Right lung (tissue), 5 donors: Measurements from ENCODE around the gene PTPRD. TPM values are rescaled to one million over a fixed set of nuclear protein-coding genes. Genes with fewer than 3 reads are reported as not detected.

Experiments
- DNase-seq, 2 donors: peaks; one replicate each; pipeline ENCODE4 v3.0.0-alpha.2; 2013
- polyA plus RNA-seq, 5 donors: library from polyadenylated mRNA; unstranded; fragments of 120-200 nt; gene quantifications; one replicate each; pipeline versions ENCODE4 v1.2.1 to v1.2.3, GENCODE V29; 2013; ENCODE audit warnings: inconsistent platforms in 1 of 5, low replicate concordance in 1 of 5; ENCODE audit not compliant: insufficient read length in 5 of 5, insufficient read depth in 1 of 5

The PTPRD gene
- polyA plus RNA-seq, 5 donors = 117 to 156 (median 130) TPM

- DNase-seq = no peak
Measured at GRCh38 chr9:9901624-9902023, 711.2 kb downstream of the PTPRD start.

DNA sequence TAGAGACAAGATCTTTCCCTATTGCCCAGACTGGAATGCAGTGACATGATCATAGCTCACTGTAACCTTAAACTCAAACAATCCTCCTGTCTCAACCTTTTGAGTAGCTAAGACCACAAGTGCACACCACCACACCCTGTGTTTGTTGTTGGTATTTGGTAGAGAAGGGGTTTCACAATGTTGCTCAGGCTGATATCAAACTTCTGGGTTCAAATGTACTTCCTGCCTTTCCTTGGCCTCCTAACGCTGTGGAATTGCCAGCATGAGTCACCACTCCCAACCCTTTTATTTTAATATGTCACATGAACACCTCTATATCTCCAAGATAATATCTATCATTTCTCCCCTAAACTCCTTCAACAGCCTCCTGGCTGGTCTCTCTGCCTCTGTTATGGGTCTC, 719.0 kb downstream of the PTPRD start:
- no peak for DNase-seq

DNA sequence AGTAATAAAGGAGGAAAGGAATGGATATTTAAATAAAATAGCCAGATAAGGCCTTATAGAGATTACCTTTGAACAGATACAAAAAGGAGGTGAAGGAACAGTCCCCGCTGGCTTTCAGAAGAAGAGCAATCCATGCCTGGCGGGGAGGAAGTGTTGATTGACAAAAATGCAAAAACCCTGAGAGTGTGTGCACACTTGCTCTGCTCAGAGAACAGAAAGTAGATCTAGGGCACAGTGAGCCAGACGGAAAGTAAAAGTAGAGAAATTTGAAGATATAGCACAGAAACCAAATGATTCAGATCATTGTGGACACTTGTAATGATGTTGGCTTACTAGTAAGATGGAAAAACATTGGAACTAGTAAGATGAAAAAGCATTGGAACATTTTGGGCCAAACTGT, 720.6 kb downstream of the PTPRD start:
- DNase-seq = no peak

DNA sequence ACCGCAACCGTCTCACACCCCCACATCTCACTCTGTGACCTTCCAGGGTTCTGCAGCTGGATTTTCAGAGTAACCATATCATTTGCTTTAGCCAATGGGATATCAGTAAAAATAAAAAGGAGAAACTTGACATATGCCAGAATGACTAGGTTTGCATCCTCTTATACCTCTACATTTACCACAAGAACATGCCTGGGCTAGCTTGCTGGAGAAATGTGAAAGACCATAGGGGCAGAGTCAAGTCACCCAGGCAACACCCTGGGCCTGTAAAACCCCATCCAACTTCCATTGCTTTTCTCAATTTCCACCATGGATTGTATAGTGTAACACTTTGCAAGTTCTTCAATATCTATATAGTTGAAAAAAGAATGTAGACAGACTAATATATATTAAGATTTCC, 731.1 kb downstream of the PTPRD start:
- no peak for DNase-seq

- no peak for DNase-seq
Measured at GRCh38 chr9:9874270-9874669, 738.5 kb downstream of the PTPRD start.

DNA sequence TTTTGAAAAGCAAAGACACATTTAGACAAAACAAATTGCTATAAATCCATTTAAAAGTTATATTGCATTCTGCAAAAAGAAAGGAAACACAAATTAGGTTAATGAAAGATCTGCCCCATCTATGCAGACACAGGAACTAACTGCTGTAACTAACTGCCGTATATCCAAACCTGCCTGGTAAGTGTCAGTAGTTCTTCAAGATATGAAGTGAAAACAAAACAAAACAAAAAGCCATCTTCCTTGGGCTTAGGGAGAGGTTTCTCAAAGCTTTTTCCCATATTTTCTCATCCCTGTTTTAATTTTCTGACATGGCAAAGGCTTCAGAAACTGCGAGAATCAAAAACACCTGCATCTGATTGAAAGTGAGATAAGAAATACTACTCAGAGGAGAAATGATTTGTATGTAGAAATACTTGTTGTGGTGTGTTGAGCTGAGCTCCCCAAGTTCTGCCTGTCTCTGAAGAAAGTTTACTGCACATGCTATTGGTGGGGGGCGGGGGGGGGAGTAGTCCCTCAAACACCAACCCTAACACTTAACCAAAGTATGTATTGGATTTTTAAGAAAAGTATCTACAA, 750.5 kb downstream of the PTPRD start:
- no peak for DNase-seq

GRCh38 chr9:9855177-9856078, 757.4 kb downstream of the PTPRD start:
- no peak for DNase-seq

GRCh38 chr9:9847750-9848149, 765.1 kb downstream of the PTPRD start:
- DNase-seq = no peak

DNA sequence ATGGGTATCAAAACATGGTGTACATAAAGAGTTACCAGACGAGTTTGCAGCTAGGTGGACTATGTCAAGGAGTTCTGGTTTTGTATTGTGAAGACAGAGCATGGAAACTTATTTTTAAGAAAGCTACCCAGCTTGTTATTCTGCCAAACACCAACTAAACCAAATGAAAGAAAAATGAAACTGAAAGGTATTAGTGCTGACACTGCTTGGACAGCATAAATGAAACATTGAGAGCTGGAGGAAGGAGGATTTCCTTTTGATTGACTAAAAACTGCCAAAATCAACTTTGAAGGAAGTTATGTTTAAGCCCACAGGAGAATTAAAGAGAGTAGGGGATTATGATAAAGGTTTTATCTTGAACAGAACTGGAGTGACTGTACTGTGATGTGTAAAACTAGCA, 766.2 kb downstream of the PTPRD start:
- no peak for DNase-seq

DNA sequence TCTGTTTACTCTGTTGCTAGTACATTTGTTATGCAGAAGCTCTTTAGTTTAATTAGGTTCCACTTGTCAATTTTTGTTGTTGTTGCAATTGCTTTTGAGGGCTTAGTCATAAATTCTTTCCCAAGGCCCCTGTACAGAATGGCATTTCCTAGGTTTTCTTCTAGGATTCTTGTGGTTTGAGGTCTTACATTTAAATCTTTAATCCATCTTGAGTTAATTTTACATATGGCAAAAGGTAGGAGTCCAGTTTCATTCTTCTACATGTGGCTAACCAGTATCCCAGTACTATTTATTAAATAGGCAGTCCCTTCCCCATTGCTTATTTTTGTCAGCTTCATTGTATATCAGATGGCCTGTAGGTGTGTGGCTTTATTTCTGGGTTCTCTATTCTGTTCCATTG, 792.4 kb downstream of the PTPRD start:
- no peak for DNase-seq

GRCh38 chr9:9819886-9820285, 792.9 kb downstream of the PTPRD start:
- no peak for DNase-seq

GRCh38 chr9:9817176-9817575, 795.6 kb downstream of the PTPRD start:
- DNase-seq = no peak

DNA sequence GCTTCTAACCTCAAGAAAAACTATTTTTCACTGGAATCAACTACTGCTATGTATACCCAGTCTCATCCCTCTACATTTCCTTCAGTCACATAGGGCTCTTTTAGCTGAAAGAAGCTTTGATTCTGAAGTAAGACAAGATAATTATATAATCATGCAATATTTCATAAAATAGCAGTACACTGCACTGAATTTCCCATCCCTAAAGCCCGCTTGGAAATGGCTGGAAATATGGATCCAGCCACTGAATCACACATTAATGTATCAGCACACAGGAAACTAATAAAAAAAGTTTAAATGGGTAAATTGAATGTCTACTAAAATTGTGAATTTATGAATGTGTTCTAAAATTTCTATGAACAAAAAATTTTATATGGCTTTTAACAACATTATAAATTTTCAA, 808.7 kb downstream of the PTPRD start:
- DNase-seq = no peak

GRCh38 chr9:9799287-9799686, 813.5 kb downstream of the PTPRD start:
- DNase-seq = no peak

DNA sequence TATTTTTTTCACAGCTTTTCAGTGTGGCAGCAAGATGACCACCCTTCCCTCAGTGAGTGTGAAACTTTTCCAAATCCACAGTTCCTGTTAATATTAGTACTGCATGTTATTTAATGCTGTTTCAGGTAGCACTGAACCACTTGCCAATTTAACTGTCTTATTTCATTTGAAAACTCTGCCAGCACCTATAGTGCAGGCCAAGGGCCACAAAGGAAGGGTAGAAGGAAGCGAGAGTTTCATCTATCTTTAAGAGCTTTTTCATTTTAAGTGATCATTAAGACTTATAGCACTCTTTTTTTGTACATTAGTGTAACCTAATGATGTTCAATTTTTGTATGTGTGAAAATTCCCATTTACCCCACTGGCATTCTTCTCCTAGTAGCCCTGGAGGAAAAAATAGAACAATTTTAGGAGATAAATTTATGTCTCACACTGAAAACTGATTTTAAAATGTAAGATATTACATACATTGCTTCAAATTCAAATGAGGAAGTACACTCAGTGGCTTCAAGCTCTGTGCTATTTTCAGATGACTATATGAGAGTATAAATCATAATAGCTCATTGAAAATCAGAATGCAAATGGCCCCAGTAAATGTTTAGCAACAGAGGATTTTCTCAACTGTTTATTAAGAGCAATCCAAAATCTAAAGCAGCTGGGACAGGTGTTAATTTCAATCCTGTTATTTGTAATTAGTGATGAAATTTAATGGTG, 820.5 kb downstream of the PTPRD start:
- DNase-seq = no peak

DNA sequence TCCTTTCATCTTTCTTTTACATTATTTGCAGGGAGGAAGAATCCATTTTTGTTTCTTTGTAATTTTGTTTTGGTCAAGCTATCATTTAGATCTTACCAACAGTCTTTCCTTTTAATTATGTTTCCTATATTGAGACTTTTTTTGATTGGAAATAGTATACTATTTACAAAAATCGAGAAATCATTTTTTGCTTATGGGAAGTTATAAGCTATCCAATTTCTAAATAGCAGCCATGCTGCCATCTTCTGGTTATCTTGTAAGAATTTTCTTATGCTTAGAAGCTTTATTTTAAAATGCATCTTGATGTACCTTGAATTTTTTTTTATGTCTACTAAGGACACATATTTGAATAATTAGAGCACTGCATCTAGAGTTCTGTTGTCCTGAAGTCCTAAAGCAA, 821.2 kb downstream of the PTPRD start:
- DNase-seq = no peak

GRCh38 chr9:9790216-9790872, 822.5 kb downstream of the PTPRD start:
- peak; percentile 11 to 23 for DNase-seq

DNA sequence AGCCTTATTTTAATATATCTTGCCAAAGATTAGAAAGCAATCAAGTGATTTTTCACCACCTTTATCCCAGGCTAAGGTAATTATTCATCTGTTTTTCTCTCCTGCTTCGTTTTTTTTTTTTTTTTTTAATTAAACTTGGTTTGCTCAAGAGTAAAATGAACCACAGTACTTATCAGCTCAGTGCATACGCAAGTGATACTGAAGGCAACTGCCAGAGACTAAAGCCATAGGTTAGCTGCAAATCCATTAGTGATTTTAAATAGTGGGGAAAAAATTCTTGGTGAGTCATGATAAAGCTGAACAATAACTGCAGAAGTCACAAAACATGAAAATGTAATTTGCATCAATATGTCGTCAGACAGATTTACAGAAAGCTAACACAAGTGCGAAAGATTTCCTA, 829.1 kb downstream of the PTPRD start:
- DNase-seq = no peak

DNA sequence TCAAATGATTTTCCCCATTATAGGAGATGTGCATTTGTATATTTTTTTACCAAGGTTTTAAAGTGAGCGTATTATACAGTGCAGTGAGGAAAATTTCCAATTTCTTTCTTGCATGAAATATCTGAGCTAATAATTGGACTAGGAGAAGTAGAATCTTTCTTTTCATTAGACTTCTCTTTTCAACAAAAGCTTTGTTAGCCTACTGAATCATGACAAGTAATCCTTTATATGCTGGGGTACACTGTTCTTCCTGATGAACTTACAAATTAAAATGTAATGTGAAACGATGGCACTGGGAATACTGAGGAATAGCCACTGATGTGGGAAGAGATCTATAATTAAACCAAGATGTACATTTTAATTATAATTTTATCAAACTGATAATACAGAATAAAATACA, 829.6 kb downstream of the PTPRD start:
- DNase-seq = no peak

GRCh38 chr9:9778293-9778692, 834.5 kb downstream of the PTPRD start:
- no peak for DNase-seq

DNA sequence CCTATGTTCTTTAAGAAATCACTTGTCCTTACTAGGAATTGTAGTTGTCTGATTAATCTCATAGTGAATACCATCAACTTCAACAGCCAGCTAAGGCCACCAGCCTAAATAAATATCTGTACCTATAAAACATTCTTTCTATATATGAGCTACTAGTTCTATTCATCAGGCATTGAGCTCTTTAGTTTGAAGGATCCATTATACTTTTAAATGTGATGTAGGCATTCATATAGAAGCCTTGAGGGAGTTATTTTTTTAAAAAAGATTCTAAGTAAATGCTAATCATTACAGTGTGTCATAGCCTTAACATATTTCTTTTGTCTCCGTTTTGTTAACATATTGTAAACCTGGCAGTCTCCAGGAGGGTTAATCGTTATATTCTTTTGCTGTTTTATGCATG, 838.3 kb downstream of the PTPRD start:
- DNase-seq = no peak

- no peak for DNase-seq
Measured at GRCh38 chr9:9771314-9771713, 841.5 kb downstream of the PTPRD start.
